ENCODE data around the gene NPEPL1.
"Not testable (repeated sequence)": the region's sequence is repeated elsewhere in the genome, so short reads cannot be mapped to it uniquely, and the experiment has no call there.

NPEPL1 gene

GRCh38 chr20:58722877-58723627, 30.5 kb downstream of the NPEPL1 start:
- TF ChIP-seq POLR2A (IDR thresholded peaks at IDR 0.05; ENCODE audit: low read length) (no peak), GATA1 (IDR thresholded peaks at IDR 0.05; ENCODE audit: low read depth, low read length) (no peak)
- no peak for DNase-seq

GRCh38 chr20:58723628-58723984, 31.0 kb downstream of the NPEPL1 start:
- no peak for DNase-seq
- no peak for TF ChIP-seq POLR2A (IDR thresholded peaks at IDR 0.05; ENCODE audit: low read length)
- TF ChIP-seq GATA1 (IDR thresholded peaks at IDR 0.05; ENCODE audit: low read depth, low read length) = no peak

GRCh38 chr20:58726156-58726555, 33.6 kb downstream of the NPEPL1 start:
- not testable (repeated sequence) for DNase-seq

- no peak for TF ChIP-seq GATA1 (IDR thresholded peaks at IDR 0.05; ENCODE audit: low read depth, low read length)
- no peak for TF ChIP-seq POLR2A (IDR thresholded peaks at IDR 0.05; ENCODE audit: low read length)
- DNase-seq = no peak
Measured at GRCh38 chr20:58731192-58731591, 38.6 kb downstream of the NPEPL1 start.

- DNase-seq = no peak
- TF ChIP-seq POLR2A (IDR thresholded peaks at IDR 0.05; ENCODE audit: low read length) (no peak), GATA1 (IDR thresholded peaks at IDR 0.05; ENCODE audit: low read depth, low read length) (no peak)
Measured at GRCh38 chr20:58737198-58737597, 44.6 kb downstream of the NPEPL1 start.

GRCh38 chr20:58740356-58741308, 48.0 kb downstream of the NPEPL1 start:
- TF ChIP-seq POLR2A (IDR thresholded peaks at IDR 0.05; ENCODE audit: low read length) (no peak), GATA1 (IDR thresholded peaks at IDR 0.05; ENCODE audit: low read depth, low read length) (no peak)
- DNase-seq = no peak

GRCh38 chr20:58741384-58741783, 48.8 kb downstream of the NPEPL1 start:
- TF ChIP-seq POLR2A (IDR thresholded peaks at IDR 0.05; ENCODE audit: low read length) = no peak
- TF ChIP-seq GATA1 (IDR thresholded peaks at IDR 0.05; ENCODE audit: low read depth, low read length) = no peak

GRCh38 chr20:58742668-58743566, 50.3 kb downstream of the NPEPL1 start:
- no peak for DNase-seq
- TF ChIP-seq POLR2A (IDR thresholded peaks at IDR 0.05; ENCODE audit: low read length) (no peak), GATA1 (IDR thresholded peaks at IDR 0.05; ENCODE audit: low read depth, low read length) (no peak)

More at GRCh38 chr20:58741384-58741783, 48.8 kb downstream of the NPEPL1 start:
- DNase-seq = no peak

- no peak for TF ChIP-seq POLR2A (IDR thresholded peaks at IDR 0.05; ENCODE audit: low read length)
- no peak for TF ChIP-seq GATA1 (IDR thresholded peaks at IDR 0.05; ENCODE audit: low read depth, low read length)
Measured at GRCh38 chr20:58743929-58744534, 51.4 kb downstream of the NPEPL1 start.

GRCh38 chr20:58744836-58745235, 52.2 kb downstream of the NPEPL1 start:
- no peak for DNase-seq
- no peak for TF ChIP-seq GATA1 (IDR thresholded peaks at IDR 0.05; ENCODE audit: low read depth, low read length)
- no peak for TF ChIP-seq POLR2A (IDR thresholded peaks at IDR 0.05; ENCODE audit: low read length)

More at GRCh38 chr20:58743929-58744534, 51.4 kb downstream of the NPEPL1 start:
- no peak for DNase-seq

GRCh38 chr20:58745391-58745790, 52.8 kb downstream of the NPEPL1 start:
- no peak for DNase-seq
- TF ChIP-seq POLR2A (IDR thresholded peaks at IDR 0.05; ENCODE audit: low read length) (no peak), GATA1 (IDR thresholded peaks at IDR 0.05; ENCODE audit: low read depth, low read length) (no peak)

- DNase-seq = no peak
- TF ChIP-seq GATA1 (IDR thresholded peaks at IDR 0.05; ENCODE audit: low read depth, low read length) = no peak
- no peak for TF ChIP-seq POLR2A (IDR thresholded peaks at IDR 0.05; ENCODE audit: low read length)
Measured at GRCh38 chr20:58746620-58747019, 54.0 kb downstream of the NPEPL1 start.

GRCh38 chr20:58747211-58747610, 54.6 kb downstream of the NPEPL1 start:
- no peak for DNase-seq
- TF ChIP-seq GATA1 (IDR thresholded peaks at IDR 0.05; ENCODE audit: low read depth, low read length) = no peak
- no peak for TF ChIP-seq POLR2A (IDR thresholded peaks at IDR 0.05; ENCODE audit: low read length)
